GM12872 (cell line): Measurements from ENCODE around the gene PAF1.

Experiments used
- TF ChIP-seq, protein P1 (sequence below): IDR thresholded peaks from 3 replicates; pipeline ENCODE4 v1.5.1; 2011; ENCODE audit warnings: low read depth, mild to moderate bottlenecking, low read length, moderate library complexity; ENCODE audit not compliant: insufficient read depth

PAF1 gene

DNA sequence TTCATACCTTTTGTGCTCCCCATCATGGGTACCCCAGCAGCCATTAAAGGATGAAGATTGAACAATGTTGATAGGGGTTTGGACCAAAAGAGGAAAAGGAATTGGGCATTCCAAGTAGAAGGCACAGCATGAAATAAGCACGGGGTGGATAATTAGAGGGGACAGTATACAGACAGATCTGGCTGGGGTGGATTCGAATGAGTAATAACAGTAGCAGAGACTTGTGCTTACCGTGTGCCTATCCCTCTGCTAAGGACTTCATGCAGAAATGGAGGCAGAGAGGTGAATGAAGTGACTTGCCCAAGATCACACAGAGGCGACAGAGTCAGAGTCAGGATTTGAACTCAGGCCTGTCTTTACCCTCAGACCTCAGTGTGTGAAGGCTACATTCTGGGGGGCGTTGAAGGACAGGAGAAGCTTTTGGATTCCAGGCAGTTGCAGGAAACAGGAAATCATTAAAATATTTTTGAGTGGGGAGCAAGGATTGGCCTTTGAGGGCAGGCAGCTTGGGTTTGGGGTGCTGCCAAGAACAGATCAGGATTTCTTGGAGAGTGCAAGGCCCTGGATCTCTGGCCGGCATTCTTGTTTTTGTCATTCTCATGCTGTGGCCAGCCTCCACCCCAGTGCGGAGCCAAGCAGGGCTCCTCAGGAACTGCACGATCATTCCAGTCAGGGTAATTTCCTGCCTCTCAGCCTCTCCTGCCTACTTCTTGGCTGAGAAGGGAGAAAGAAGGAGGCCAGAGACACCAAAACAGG is 18.7 kb downstream of the PAF1 start:
- TF ChIP-seq, protein P1, sequence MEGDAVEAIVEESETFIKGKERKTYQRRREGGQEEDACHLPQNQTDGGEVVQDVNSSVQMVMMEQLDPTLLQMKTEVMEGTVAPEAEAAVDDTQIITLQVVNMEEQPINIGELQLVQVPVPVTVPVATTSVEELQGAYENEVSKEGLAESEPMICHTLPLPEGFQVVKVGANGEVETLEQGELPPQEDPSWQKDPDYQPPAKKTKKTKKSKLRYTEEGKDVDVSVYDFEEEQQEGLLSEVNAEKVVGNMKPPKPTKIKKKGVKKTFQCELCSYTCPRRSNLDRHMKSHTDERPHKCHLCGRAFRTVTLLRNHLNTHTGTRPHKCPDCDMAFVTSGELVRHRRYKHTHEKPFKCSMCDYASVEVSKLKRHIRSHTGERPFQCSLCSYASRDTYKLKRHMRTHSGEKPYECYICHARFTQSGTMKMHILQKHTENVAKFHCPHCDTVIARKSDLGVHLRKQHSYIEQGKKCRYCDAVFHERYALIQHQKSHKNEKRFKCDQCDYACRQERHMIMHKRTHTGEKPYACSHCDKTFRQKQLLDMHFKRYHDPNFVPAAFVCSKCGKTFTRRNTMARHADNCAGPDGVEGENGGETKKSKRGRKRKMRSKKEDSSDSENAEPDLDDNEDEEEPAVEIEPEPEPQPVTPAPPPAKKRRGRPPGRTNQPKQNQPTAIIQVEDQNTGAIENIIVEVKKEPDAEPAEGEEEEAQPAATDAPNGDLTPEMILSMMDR = no peak

DNA sequence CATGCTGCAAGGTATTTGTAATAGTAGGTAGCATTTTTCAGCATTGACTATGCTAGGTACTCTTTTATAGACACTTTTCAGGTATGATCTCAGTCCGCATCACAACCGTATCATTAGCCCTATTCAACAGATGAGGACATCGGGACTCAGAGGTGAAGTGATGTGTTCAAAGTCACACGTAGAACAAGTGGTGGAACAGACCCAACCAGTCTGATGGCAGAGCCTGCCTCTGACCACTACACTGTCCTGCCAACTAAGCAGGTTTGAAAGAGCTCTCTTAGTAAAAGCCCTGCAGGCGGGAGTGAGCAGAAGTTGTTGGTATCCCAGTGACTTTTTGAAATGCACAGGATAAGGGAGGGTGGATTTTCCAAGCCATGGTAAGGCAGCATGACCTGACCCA is 20.2 kb downstream of the PAF1 start:
- TF ChIP-seq, protein P1 = no peak

GRCh38 chr19:39369200-39369599 is 21.7 kb downstream of the PAF1 start:
- TF ChIP-seq, protein P1 = no peak

DNA sequence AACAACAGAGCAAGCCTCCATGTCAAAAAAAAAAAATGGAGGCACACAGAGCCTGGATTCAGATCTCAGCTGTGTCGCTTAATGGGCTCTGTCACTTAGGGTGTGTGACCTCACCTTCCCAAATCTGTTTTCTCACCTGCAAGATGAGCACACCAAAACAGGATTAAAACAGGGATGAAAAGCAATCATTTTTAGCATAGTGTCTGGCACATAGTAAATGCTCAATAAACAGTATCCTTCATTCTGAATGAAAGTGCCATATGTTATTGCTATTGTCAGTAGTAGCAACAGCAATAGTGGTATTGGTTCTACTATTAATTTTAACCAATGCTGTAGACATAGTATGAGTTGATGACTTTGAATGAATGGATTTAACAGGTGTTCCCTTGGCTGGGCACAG is 25.4 kb downstream of the PAF1 start:
- TF ChIP-seq, protein P1 = no peak

- TF ChIP-seq, protein P1 = no peak
These were observed 26.9 kb downstream of the PAF1 start for GRCh38 chr19:39363901-39364457.

DNA sequence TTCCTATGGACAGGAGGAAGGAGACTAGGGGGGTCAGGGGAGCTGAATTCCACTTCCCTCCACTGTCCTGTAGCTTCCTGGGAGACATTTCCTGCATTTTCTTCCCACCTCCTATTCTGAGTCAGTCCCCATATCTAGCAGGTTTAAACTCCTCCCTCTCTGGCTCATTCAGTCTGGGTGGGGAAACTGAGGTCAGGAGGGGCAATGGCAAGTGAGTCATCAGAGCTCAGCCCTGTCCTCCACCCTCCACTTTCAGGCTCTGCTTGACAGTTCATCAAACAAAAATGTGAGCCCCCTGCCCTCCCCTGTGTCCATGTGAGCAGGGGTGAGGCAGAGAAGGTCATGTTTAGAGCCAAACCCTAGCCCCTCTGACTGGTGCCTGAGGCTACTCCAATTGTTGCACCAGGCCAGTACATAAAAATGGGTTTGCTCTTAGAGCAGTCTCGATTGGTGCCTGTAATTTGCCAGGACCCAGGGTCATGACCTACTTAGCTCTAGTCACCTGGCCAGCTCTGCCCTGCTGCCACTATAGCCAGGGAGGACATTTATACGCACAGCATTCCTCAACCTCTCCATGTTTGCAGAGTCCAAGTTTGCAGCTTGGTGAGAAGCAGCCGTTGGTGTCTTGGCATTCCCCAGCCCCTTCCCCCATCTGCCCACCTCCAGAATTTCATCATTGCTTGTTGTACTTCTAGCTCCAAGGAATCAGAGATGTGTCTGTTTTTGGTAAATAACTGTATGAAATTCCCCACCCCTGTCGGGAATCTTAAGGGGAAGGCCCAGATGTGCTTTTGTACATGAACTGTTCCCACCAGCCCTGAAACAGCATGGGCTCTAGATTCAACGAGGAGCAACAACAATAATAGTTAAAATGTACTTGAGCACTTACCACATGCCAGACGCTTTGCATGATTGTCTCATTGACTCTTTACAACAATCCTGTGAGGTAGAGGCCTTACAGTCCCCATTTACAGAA is 27.9 kb downstream of the PAF1 start:
- TF ChIP-seq, protein P1 = no peak

DNA sequence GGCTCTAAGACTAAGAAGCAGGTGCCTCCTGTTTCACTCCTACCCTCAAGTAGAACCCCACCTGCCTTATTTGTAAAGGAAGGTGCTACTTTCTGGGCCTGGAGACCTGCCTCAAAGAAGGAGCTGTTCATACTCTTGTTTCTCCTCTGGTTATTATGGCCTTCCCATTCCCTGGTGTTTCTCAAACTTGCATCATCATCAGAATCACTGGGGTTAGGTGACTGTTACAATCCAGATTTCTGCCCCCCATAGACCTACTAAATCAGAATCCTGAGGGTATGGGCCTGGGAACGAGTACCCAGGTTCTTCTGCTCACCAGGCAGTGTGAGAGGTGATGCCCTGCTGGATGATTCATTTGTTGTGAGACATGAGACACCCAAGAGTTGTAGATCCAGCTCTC is 30.3 kb downstream of the PAF1 start:
- TF ChIP-seq, protein P1 = no peak
